Neural cell (in vitro differentiated cells): ENCODE data around the gene PPM1H. TPM values are rescaled to one million over a fixed set of nuclear protein-coding genes. Genes with fewer than 3 reads are reported as not detected.

Experiments
- H2AFZ ChIP-seq: fragments of 200-600, 300-800 bp; sonication (generic), shearing (Covaris generic); 2 replicates; pipeline ENCODE4 v1.6.0; 2014; ENCODE audit warnings: low read depth, mild to moderate bottlenecking, antibody characterized with exemption, low read length, moderate library complexity
- H3F3A ChIP-seq: fragments of 200-600 bp; shearing (Covaris generic); 2 replicates; pipeline ENCODE4 v1.6.1; 2016; ENCODE audit warnings: mild to moderate bottlenecking, moderate library complexity, mixed read lengths, antibody characterized with exemption, low read length; ENCODE audit not compliant: insufficient read depth, poor library complexity, severe bottlenecking
- H3K27ac ChIP-seq: fragments of 200-600, 300-800 bp; sonication (generic), shearing (Covaris generic); 2 replicates; pipeline ENCODE4 v1.5.1; 2014; ENCODE audit warnings: mild to moderate bottlenecking, low read length, moderate library complexity
- H3K27me3 ChIP-seq: fragments of 300-800, 200-600 bp; sonication (generic), shearing (Covaris generic); 2 replicates; pipeline ENCODE4 v1.6.0; 2014; ENCODE audit warnings: mild to moderate bottlenecking, low read depth, low read length, moderate library complexity; ENCODE audit not compliant: insufficient read depth
- H3K36me3 ChIP-seq: fragments of 300-800, 200-600 bp; sonication (generic), shearing (Covaris generic); 2 replicates; pipeline ENCODE4 v1.5.1; 2014; ENCODE audit warnings: mild to moderate bottlenecking, antibody characterized with exemption, low read length, moderate library complexity; ENCODE audit not compliant: insufficient read depth
- H3K4me2 ChIP-seq: fragments of 300-800, 200-600 bp; sonication (generic), shearing (Covaris generic); 2 replicates; pipeline ENCODE4 v1.6.0; 2014; ENCODE audit warnings: mild to moderate bottlenecking, low read length
- H3K4me3 ChIP-seq: fragments of 300-800, 200-600 bp; sonication (generic), shearing (Covaris generic); 2 replicates; pipeline ENCODE4 v1.5.1; 2014; ENCODE audit warnings: mild to moderate bottlenecking, low read length, moderate library complexity
- H3K79me2 ChIP-seq: fragments of 200-600 bp; shearing (Covaris generic); replicated peaks from 2 replicates; pipeline ENCODE4 v1.6.0; 2014; ENCODE audit warnings: mild to moderate bottlenecking, low read length, moderate library complexity; ENCODE audit not compliant: insufficient read depth
- H3K9ac ChIP-seq: fragments of 300-800, 200-600 bp; sonication (generic), shearing (Covaris generic); 2 replicates; pipeline ENCODE4 v1.6.1; 2016; ENCODE audit warnings: mild to moderate bottlenecking, low read length, mixed read lengths
- H3K9me2 ChIP-seq: fragments of 200-600 bp; shearing (Covaris generic); 2 replicates; pipeline ENCODE4 v1.6.1; 2016; ENCODE audit warnings: mild to moderate bottlenecking, low read length, mixed read lengths; ENCODE audit not compliant: insufficient read depth
- H3K9me3 ChIP-seq: fragments of 200-600, 300-800 bp; sonication (generic), shearing (Covaris generic); 2 replicates; pipeline ENCODE4 v1.6.1; 2016; ENCODE audit warnings: mild to moderate bottlenecking, mixed run types, low read length, moderate library complexity, mixed read lengths
- H4K20me1 ChIP-seq: fragments of 200-600 bp; shearing (Covaris generic); 2 replicates; pipeline ENCODE4 v1.6.1; 2016; ENCODE audit warnings: mild to moderate bottlenecking, mixed run types; ENCODE audit not compliant: insufficient read depth
- CTCF ChIP-seq: fragments of 450-650 bp; IDR thresholded peaks from 2 replicates; pipeline ENCODE4 v1.5.1; 2014; ENCODE audit warnings: antibody characterized with exemption, mild to moderate bottlenecking, moderate library complexity; ENCODE audit not compliant: poor library complexity, severe bottlenecking
- EP300 ChIP-seq: fragments of 450-650 bp; conservative IDR thresholded peaks from 2 replicates; pipeline ENCODE4 v1.6.1; 2014; ENCODE audit warnings: antibody characterized with exemption, mild to moderate bottlenecking, moderate library complexity; ENCODE audit not compliant: poor library complexity, severe bottlenecking
- EZH2 ChIP-seq: fragments of 200-600, 300-800 bp; shearing (Covaris generic), sonication (generic); IDR thresholded peaks from 2 replicates; pipeline ENCODE4 v1.6.1; 2014; ENCODE audit warnings: antibody characterized with exemption, low read length, borderline replicate concordance, mild to moderate bottlenecking; ENCODE audit not compliant: insufficient read depth, poor library complexity, severe bottlenecking
- MXI1 ChIP-seq: fragments of 450-650 bp; conservative IDR thresholded peaks from 2 replicates; pipeline ENCODE4 v1.6.1; 2014; ENCODE audit warnings: antibody characterized with exemption, mild to moderate bottlenecking; ENCODE audit not compliant: poor library complexity, severe bottlenecking
- POLR2AphosphoS5 ChIP-seq: IDR thresholded peaks from 2 replicates; pipeline ENCODE4 v1.6.1; 2012
- RAD21 ChIP-seq: fragments of 450-650 bp; conservative IDR thresholded peaks from 2 replicates; pipeline ENCODE4 v1.6.1; 2014; ENCODE audit warnings: antibody characterized with exemption, mild to moderate bottlenecking, moderate library complexity
- REST ChIP-seq: IDR thresholded peaks from 2 replicates; pipeline ENCODE4 v1.6.1; 2012; ENCODE audit warnings: borderline replicate concordance
- SMC3 ChIP-seq: fragments of 450-650 bp; conservative IDR thresholded peaks from 2 replicates; pipeline ENCODE4 v1.6.1; 2014; ENCODE audit warnings: antibody characterized with exemption, mild to moderate bottlenecking, moderate library complexity; ENCODE audit not compliant: poor library complexity
- TAF1 ChIP-seq: IDR thresholded peaks from 2 replicates; pipeline ENCODE4 v1.6.1; 2012; ENCODE audit warnings: low read depth
- polyA plus RNA-seq: library from polyadenylated mRNA; depleted of rRNA; stranded (reverse); fragments of >200 nt; gene quantifications from 2 replicates; pipeline ENCODE4 v1.2.3, GENCODE V29; 2014

Gene PPM1H
- polyA plus RNA-seq, 1 donor from 2014 or later = 3.9 TPM

- no peak overlapping the region for H3K9ac ChIP-seq
- TF ChIP-seq POLR2AphosphoS5 (no peak), CTCF (no peak), MXI1 (no peak), SMC3 (no peak), REST (no peak), TAF1 (no peak), EZH2 (no peak), EP300 (no peak), RAD21 (no peak)
- H3K36me3 ChIP-seq = no peaks in the 10 kb centered on the region
- H3K4me2 ChIP-seq = no peak overlapping the region
- H3K9me2 ChIP-seq = no peaks in the 10 kb centered on the region
- H4K20me1 ChIP-seq = no peaks in the 10 kb centered on the region
- no peaks in the 10 kb centered on the region for H3K79me2 ChIP-seq
- no peak overlapping the region for H3K4me3 ChIP-seq
- H3K27me3 ChIP-seq = no peaks in the 10 kb centered on the region
- no peaks in the 10 kb centered on the region for H3F3A ChIP-seq
- no peak overlapping the region for H2AFZ ChIP-seq
- no peaks in the 10 kb centered on the region for H3K9me3 ChIP-seq
- no peak overlapping the region for H3K27ac ChIP-seq
These were observed 20.3 kb downstream of the PPM1H start for GRCh38 chr12:62914443-62915203.

- Histone ChIP-seq H2AFZ (no peak overlapping the region), H3K4me2 (no peak overlapping the region), H3K9ac (no peak overlapping the region), H3K27me3 (no peaks in the 10 kb centered on the region), H3K27ac (no peak overlapping the region), H3K79me2 (no peaks in the 10 kb centered on the region), H3K9me2 (no peaks in the 10 kb centered on the region), H3K4me3 (no peak overlapping the region), H3K9me3 (no peaks in the 10 kb centered on the region), H3K36me3 (no peaks in the 10 kb centered on the region), H4K20me1 (no peaks in the 10 kb centered on the region), H3F3A (no peaks in the 10 kb centered on the region)
- TF ChIP-seq RAD21 (no peak), REST (no peak), EZH2 (no peak), TAF1 (no peak), EP300 (no peak), SMC3 (no peak), MXI1 (no peak), CTCF (no peak), POLR2AphosphoS5 (no peak)
These were observed 21.6 kb downstream of the PPM1H start for GRCh38 chr12:62913380-62913779.
